GM19025 (cell line): ENCODE data around the gene SPATA31D1.

ENCODE experiments used
- ATAC-seq: cut with Tn5 transposase; IDR thresholded peaks from one replicate; pipeline ENCODE4 v1.9.1; 2021; ENCODE audit warnings: mild to moderate bottlenecking, low read depth, moderate library complexity; ENCODE audit not compliant: unreplicated experiment

The SPATA31D1 gene

GRCh38 chr9:82020331-82020730 is 31.8 kb downstream of the SPATA31D1 start:
- ATAC-seq, result no peak

GRCh38 chr9:82021198-82021597 is 32.6 kb downstream of the SPATA31D1 start:
- no peak for ATAC-seq

DNA sequence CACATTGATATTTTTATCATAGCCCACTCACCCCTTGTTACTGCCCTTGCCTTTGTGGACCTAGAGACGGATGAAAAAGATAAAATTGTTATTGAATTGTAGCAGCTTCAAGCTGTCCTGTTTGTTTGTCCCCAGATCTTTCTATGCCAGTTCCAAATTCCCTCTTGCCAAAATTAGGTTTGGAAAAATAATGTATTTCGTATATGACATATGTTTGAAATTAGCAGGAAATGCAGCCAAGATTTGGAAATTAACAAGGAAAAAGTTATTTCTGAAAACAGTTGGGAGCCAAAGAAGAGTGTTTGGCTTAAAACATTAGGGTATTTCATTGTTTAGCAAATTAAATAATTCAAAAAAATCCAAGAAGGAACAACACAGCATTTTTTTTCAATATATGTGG is 33.5 kb downstream of the SPATA31D1 start:
- no peak for ATAC-seq

GRCh38 chr9:82024908-82025307 is 36.3 kb downstream of the SPATA31D1 start:
- ATAC-seq, result no peak

- no peak for ATAC-seq
Observed at GRCh38 chr9:82031538-82032280, 43.1 kb downstream of the SPATA31D1 start.

GRCh38 chr9:82034956-82035731 is 46.6 kb downstream of the SPATA31D1 start:
- no peak for ATAC-seq

DNA sequence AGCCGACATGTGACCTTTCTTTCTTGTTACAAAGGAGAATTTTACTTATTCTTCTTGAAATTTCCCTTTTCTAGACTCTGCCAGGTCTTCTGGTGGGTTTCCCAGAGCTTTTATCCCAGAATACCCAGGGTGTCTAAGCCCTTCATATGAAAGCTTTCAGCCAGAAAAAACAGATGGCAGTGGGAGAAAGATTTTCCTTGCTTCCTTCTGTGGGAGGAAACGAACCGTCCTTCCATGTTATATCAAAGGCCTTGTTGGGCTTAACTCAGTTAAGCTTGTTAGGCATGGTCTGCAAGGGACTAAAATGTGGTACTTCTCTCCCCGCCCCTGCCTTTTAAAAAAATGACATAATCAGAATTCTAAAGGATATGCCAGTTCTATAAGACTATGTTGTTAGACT is 47.5 kb downstream of the SPATA31D1 start:
- no peak for ATAC-seq

- no peak for ATAC-seq
Observed at GRCh38 chr9:82037126-82037525, 48.6 kb downstream of the SPATA31D1 start.

DNA sequence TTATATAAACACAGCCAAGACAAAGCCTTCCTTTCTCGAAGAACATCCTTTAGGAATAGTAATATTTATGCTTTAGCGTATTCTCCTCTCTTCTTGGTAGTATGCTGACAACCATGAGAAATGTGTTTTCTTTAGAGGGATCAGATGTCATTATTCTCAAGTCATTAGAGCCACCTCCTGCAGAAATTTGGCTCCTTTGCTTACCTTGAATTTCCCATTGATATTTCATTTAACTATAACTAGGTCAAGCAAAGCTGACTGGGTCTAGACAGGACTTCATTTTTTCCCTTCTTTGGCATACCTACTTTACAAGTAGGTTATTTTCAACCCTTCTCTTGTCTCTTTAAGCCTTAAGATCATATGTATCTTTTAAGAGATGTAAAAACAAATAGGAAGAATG is 50.3 kb downstream of the SPATA31D1 start:
- no peak for ATAC-seq
